Measurements from ENCODE around the gene NPIPB6.

DNA sequence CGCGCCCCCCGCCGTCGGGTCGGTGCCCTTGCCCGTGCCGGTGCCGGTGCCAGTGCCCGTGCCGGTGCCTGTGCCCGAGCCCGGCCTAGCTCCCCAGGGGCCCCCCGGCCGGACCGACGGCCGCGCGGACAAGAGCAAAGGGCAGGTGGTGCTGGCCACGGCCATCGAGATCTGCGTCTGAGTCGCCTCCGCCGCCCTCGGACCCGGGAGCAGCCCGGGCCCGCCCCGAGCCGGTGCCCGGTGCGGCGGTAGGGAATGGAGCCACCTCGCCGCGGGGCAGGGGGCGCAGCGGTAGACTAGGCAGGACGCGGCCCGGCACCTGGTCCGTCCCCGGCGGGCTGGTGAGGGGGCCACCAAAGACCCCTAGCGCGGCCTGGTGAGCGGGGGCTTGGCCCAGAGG, 42.6 kb downstream of the NPIPB6 start:
- TF ChIP-seq EZH2 (IDR thresholded peaks at IDR 0.05; ENCODE audit: insufficient read depth, poor library complexity, severe bottlenecking) = no peak
- no peak for TF ChIP-seq EZH2phosphoT487 (IDR thresholded peaks at IDR 0.05; ENCODE audit: insufficient read depth, low read depth)

Data from GM23248 (cell line).